ENCODE data around the gene HHAT.
A peak's percentile ranks its signal among the peaks of the same experiment; 100 is the strongest.

The HHAT gene

DNA sequence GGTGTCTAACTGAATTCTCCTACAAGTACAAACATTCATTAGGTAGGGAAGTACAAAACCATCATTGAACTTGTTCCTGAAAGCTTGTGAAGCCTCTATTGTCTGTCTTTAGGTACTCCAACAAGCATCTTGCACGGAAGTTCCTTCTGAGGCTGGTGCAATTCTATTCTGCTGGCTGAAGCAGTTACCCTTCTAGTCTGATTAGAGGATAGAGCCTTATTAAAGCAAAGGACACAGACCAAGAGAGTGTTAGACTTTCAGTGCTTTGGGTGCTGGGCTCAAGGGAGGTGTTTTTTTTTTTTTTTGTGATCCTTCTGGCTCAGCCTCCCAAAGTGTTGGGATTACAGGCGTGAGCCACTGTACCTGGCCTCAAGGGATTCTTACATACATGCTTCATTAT, 43.8 kb downstream of the HHAT start:
- H2AFZ ChIP-seq (ENCODE audit: low read depth, low read length), result no peak overlapping the region
- no peaks in the 10 kb centered on the region for H3K36me3 ChIP-seq (ENCODE audit: control insufficient read depth in 1 of 2, insufficient read depth in 2 of 2, low read depth in 1 of 2, low read length in 2 of 2)
- H3K4ac ChIP-seq (ENCODE audit: low read depth in 1 of 2, low read length in 2 of 2), result no peak overlapping the region
- H3K4me1 ChIP-seq (ENCODE audit: control insufficient read depth, insufficient read depth, low read depth, low read length), result peaks cover 7% of the 10 kb centered on the region
- H3K4me3 ChIP-seq (ENCODE audit: insufficient read depth in 1 of 2, low read depth in 1 of 2, low read length in 2 of 2), result no peak overlapping the region
- DNase-seq, result peak; percentile 66
- no peaks in the 10 kb centered on the region for H3K9me3 ChIP-seq (ENCODE audit: control insufficient read depth, low read length)
- no peak overlapping the region for H3K14ac ChIP-seq (ENCODE audit: low read length in 2 of 2)
- H3K18ac ChIP-seq (ENCODE audit: low read depth in 1 of 2, low read length in 2 of 2), result no peak overlapping the region
- no peak overlapping the region for H2AK5ac ChIP-seq (ENCODE audit: low read length, severe bottlenecking)
- no peak overlapping the region for H2BK12ac ChIP-seq (ENCODE audit: low read length in 2 of 2)
- no peak overlapping the region for H2BK120ac ChIP-seq (ENCODE audit: low read depth, low read length)
- H3K23ac ChIP-seq (ENCODE audit: low read length in 2 of 2), result no peak overlapping the region
- H4K91ac ChIP-seq (ENCODE audit: low read length), result no peak overlapping the region
- no peak overlapping the region for H3K27ac ChIP-seq (ENCODE audit: low read length, poor library complexity, severe bottlenecking)
- H3K4me2 ChIP-seq (ENCODE audit: low read length, poor library complexity, severe bottlenecking), result no peak overlapping the region
- no peak overlapping the region for H2BK5ac ChIP-seq (ENCODE audit: low read depth, low read length, poor library complexity, severe bottlenecking)
- no peak overlapping the region for H2BK15ac ChIP-seq (ENCODE audit: low read depth, poor library complexity, severe bottlenecking)
- H4K8ac ChIP-seq (ENCODE audit: low read length), result no peak overlapping the region
- no peak overlapping the region for H3K9ac ChIP-seq (ENCODE audit: low read length)
- H3K27me3 ChIP-seq (ENCODE audit: control insufficient read depth in 1 of 2, insufficient read depth in 1 of 2, low read length in 2 of 2), result no peaks in the 10 kb centered on the region
- peaks cover 1% of the 10 kb centered on the region for H3K79me1 ChIP-seq (replicated peaks; ENCODE audit: low read length, poor library complexity, severe bottlenecking)
- WGBS, result 58% methylated on average over 1 of the region's 2 CpGs

DNA sequence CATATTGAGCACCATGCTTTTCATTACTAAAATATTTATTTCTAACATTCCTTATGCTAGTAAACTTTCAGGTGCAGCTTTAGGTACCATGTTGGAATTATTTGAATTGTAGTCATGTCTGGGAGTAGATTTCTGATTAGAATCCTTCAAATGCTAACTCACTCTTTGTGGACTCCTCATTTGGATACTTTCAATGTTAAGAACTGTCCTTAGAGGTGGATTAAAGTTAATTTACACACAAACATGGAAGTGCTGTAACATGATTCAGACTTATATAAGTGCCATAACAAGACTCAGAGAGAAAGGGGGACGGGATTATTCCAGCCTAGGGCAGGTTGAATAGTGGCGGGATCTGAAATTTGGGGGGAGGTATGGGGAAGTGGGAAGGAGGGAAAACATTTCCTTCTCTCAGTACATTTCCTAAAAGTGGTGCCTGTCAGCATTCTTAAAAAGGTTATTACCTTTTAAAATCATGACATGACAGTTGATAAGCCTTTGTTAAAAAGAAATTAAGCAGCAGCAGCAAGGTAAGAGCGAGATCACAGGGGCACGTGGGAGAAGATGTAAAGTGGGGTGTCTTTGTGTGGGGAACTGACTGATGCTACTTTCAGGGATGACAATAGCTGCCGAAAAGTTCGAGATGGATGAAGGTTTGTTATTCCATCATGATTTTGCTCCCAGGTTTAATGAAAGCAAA, 44.4 kb downstream of the HHAT start:
- no peak overlapping the region for H3K18ac ChIP-seq (ENCODE audit: low read depth in 1 of 2, low read length in 2 of 2)
- no peak for DNase-seq
- WGBS, result 54% methylated on average over 5 of the region's 6 CpGs
- H3K79me1 ChIP-seq (replicated peaks; ENCODE audit: low read length, poor library complexity, severe bottlenecking), result peaks cover 1% of the 10 kb centered on the region
- H2BK15ac ChIP-seq (ENCODE audit: low read depth, poor library complexity, severe bottlenecking), result no peak overlapping the region
- no peak overlapping the region for H2AK5ac ChIP-seq (ENCODE audit: low read length, severe bottlenecking)
- H2AFZ ChIP-seq (ENCODE audit: low read depth, low read length), result no peak overlapping the region
- H3K23ac ChIP-seq (ENCODE audit: low read length in 2 of 2), result no peak overlapping the region
- no peak overlapping the region for H2BK5ac ChIP-seq (ENCODE audit: low read depth, low read length, poor library complexity, severe bottlenecking)
- peaks cover 9% of the 10 kb centered on the region for H3K4me1 ChIP-seq (ENCODE audit: control insufficient read depth, insufficient read depth, low read depth, low read length)
- H3K27ac ChIP-seq (ENCODE audit: low read length, poor library complexity, severe bottlenecking), result peak overlapping the region; percentile 14
- no peak overlapping the region for H2BK120ac ChIP-seq (ENCODE audit: low read depth, low read length)
- peak overlapping the region in 1 of 2 experiments; percentile 10 for H2BK12ac ChIP-seq (ENCODE audit: low read length in 2 of 2)
- peak overlapping the region in 1 of 2 experiments; percentile 28 for H3K4me3 ChIP-seq (ENCODE audit: insufficient read depth in 1 of 2, low read depth in 1 of 2, low read length in 2 of 2)
- H3K27me3 ChIP-seq (ENCODE audit: control insufficient read depth in 1 of 2, insufficient read depth in 1 of 2, low read length in 2 of 2), result no peaks in the 10 kb centered on the region
- no peak overlapping the region for H3K4me2 ChIP-seq (ENCODE audit: low read length, poor library complexity, severe bottlenecking)
- no peak overlapping the region for H3K4ac ChIP-seq (ENCODE audit: low read depth in 1 of 2, low read length in 2 of 2)
- H4K91ac ChIP-seq (ENCODE audit: low read length), result no peak overlapping the region
- H3K9me3 ChIP-seq (ENCODE audit: control insufficient read depth, low read length), result no peaks in the 10 kb centered on the region
- H3K9ac ChIP-seq (ENCODE audit: low read length), result peak overlapping the region; percentile 86
- no peaks in the 10 kb centered on the region for H3K36me3 ChIP-seq (ENCODE audit: control insufficient read depth in 1 of 2, insufficient read depth in 2 of 2, low read depth in 1 of 2, low read length in 2 of 2)
- no peak overlapping the region for H3K14ac ChIP-seq (ENCODE audit: low read length in 2 of 2)
- H4K8ac ChIP-seq (ENCODE audit: low read length), result no peak overlapping the region

DNA sequence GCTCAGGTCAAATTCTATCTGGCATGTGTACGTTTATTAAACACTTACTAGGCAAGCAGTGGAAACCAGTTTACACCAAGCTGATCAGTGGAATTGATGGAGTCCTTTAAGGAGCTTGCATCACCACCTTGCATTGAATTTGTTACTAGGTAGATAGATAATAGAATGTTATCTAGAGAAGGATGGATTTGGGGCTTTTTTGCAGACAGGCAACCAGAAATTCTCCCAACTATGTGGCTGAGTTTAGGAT, 44.9 kb downstream of the HHAT start:
- Histone ChIP-seq H3K9ac (ENCODE audit: low read length) (peak overlapping the region; percentile 86), H3K4me3 (ENCODE audit: insufficient read depth in 1 of 2, low read depth in 1 of 2, low read length in 2 of 2) (peak overlapping the region in 1 of 2 experiments; percentile 28), H3K4ac (ENCODE audit: low read depth in 1 of 2, low read length in 2 of 2) (no peak overlapping the region), H2BK5ac (ENCODE audit: low read depth, low read length, poor library complexity, severe bottlenecking) (no peak overlapping the region), H3K14ac (ENCODE audit: low read length in 2 of 2) (no peak overlapping the region), H4K91ac (ENCODE audit: low read length) (no peak overlapping the region), H3K9me3 (ENCODE audit: control insufficient read depth, low read length) (no peaks in the 10 kb centered on the region), H3K18ac (ENCODE audit: low read depth in 1 of 2, low read length in 2 of 2) (no peak overlapping the region), H4K8ac (ENCODE audit: low read length) (no peak overlapping the region), H2BK12ac (ENCODE audit: low read length in 2 of 2) (no peak overlapping the region), H2BK120ac (ENCODE audit: low read depth, low read length) (no peak overlapping the region), H3K27ac (ENCODE audit: low read length, poor library complexity, severe bottlenecking) (peak overlapping the region; percentile 14), H3K4me1 (ENCODE audit: control insufficient read depth, insufficient read depth, low read depth, low read length) (peaks cover 9% of the 10 kb centered on the region), H3K36me3 (ENCODE audit: control insufficient read depth in 1 of 2, insufficient read depth in 2 of 2, low read depth in 1 of 2, low read length in 2 of 2) (no peaks in the 10 kb centered on the region), H3K23ac (ENCODE audit: low read length in 2 of 2) (no peak overlapping the region), H3K27me3 (ENCODE audit: control insufficient read depth in 1 of 2, insufficient read depth in 1 of 2, low read length in 2 of 2) (no peaks in the 10 kb centered on the region), H2AK5ac (ENCODE audit: low read length, severe bottlenecking) (no peak overlapping the region), H3K79me1 (replicated peaks; ENCODE audit: low read length, poor library complexity, severe bottlenecking) (peaks cover 1% of the 10 kb centered on the region), H2AFZ (ENCODE audit: low read depth, low read length) (no peak overlapping the region), H2BK15ac (ENCODE audit: low read depth, poor library complexity, severe bottlenecking) (no peak overlapping the region), H3K4me2 (ENCODE audit: low read length, poor library complexity, severe bottlenecking) (no peak overlapping the region)
- WGBS, result 29% methylated on average over 1 of the region's 1 CpG
- no peak for DNase-seq

DNA sequence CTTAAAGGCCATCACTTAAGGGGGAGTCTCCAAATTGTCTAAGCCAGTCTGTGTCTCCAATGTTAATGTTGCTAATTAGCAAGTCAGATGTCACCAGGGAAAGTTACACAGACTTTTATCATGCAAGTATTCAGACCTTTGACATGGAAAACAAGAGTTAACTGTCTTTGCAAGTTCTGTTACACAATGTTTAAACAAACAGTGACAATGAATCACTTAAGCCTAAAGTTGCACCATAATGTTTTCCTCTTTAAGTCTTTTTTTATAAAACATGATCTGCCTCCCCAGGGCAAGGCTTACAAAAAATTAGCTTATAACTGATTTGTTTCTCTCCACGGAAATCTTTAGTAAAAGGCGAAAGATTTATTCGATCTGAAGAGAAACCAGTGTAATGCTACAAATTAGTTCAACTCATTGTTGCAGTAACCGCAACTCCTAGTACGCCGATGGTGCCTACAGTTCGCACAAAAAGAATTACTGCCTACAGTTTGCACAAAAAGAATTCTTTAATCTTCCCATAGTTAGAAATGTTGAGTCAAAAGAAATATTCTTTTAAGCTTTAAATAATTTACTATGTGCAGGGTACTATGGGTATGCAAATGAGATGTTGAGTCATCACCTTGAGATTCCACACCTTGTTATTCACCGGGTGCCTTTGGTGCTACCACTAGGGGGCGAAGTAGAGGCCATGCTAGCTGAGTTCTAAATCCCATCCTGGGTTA, 45.3 kb downstream of the HHAT start:
- Histone ChIP-seq H3K4me2 (ENCODE audit: low read length, poor library complexity, severe bottlenecking) (no peak overlapping the region), H3K4me3 (ENCODE audit: insufficient read depth in 1 of 2, low read depth in 1 of 2, low read length in 2 of 2) (peak overlapping the region in 1 of 2 experiments; percentile 28), H3K27ac (ENCODE audit: low read length, poor library complexity, severe bottlenecking) (peak overlapping the region; percentile 72), H3K79me1 (replicated peaks; ENCODE audit: low read length, poor library complexity, severe bottlenecking) (peaks cover 1% of the 10 kb centered on the region), H2AK5ac (ENCODE audit: low read length, severe bottlenecking) (no peak overlapping the region), H3K18ac (ENCODE audit: low read depth in 1 of 2, low read length in 2 of 2) (no peak overlapping the region), H4K91ac (ENCODE audit: low read length) (no peak overlapping the region), H3K23ac (ENCODE audit: low read length in 2 of 2) (no peak overlapping the region), H4K8ac (ENCODE audit: low read length) (no peak overlapping the region), H2BK12ac (ENCODE audit: low read length in 2 of 2) (no peak overlapping the region), H2BK5ac (ENCODE audit: low read depth, low read length, poor library complexity, severe bottlenecking) (no peak overlapping the region), H3K36me3 (ENCODE audit: control insufficient read depth in 1 of 2, insufficient read depth in 2 of 2, low read depth in 1 of 2, low read length in 2 of 2) (no peaks in the 10 kb centered on the region), H2AFZ (ENCODE audit: low read depth, low read length) (no peak overlapping the region), H3K4ac (ENCODE audit: low read depth in 1 of 2, low read length in 2 of 2) (no peak overlapping the region), H3K4me1 (ENCODE audit: control insufficient read depth, insufficient read depth, low read depth, low read length) (peaks cover 10% of the 10 kb centered on the region), H3K14ac (ENCODE audit: low read length in 2 of 2) (no peak overlapping the region), H3K27me3 (ENCODE audit: control insufficient read depth in 1 of 2, insufficient read depth in 1 of 2, low read length in 2 of 2) (no peaks in the 10 kb centered on the region), H3K9ac (ENCODE audit: low read length) (peak overlapping the region; percentile 86), H2BK15ac (ENCODE audit: low read depth, poor library complexity, severe bottlenecking) (no peak overlapping the region), H2BK120ac (ENCODE audit: low read depth, low read length) (no peak overlapping the region), H3K9me3 (ENCODE audit: control insufficient read depth, low read length) (no peaks in the 10 kb centered on the region)
- peak; percentile 99 for DNase-seq
- WGBS, result 2% methylated on average over 7 of the region's 9 CpGs

Data from mesenchymal stem cell (in vitro differentiated cells and primary cell).